Ovary (tissue), 9 donors: ENCODE results near the gene PAF1. TPM values are rescaled to one million over a fixed set of nuclear protein-coding genes. Genes with fewer than 3 reads are reported as not detected.

ENCODE experiments used
- DNase-seq, 5 donors: peaks; one replicate each; pipeline ENCODE4 v3.0.0-alpha.2; 2019 to 2020
- H3K27ac ChIP-seq, 2 donors: fragments of 200-600 bp; one replicate each; pipeline versions ENCODE4 v1.5.1 to v1.8.0; 2019 to 2022
- H3K27me3 ChIP-seq: fragments of 200-600 bp; one replicate; pipeline ENCODE4 v1.8.0; 2022
- H3K36me3 ChIP-seq: fragments of 200-600 bp; sonication (generic); one replicate; pipeline ENCODE4 v1.5.1; 2019
- H3K4me1 ChIP-seq: one replicate; pipeline ENCODE4 v1.8.1; 2013; ENCODE audit warnings: mild to moderate bottlenecking, moderate library complexity; ENCODE audit not compliant: insufficient read depth
- H3K4me3 ChIP-seq: fragments of 200-600 bp; sonication (generic); one replicate; pipeline ENCODE4 v1.5.1; 2017
- H3K9me3 ChIP-seq, 2 donors: fragments of 200-600 bp in 1 of 2; sonication (generic) in 1 of 2; one replicate each; pipeline versions ENCODE4 v1.5.1 to v1.8.1; 2013 to 2019; ENCODE audit warnings: mild to moderate bottlenecking in 1 of 2, moderate library complexity in 1 of 2
- EP300 ChIP-seq: sonication (generic); formaldehyde crosslinking; IDR thresholded peaks from one replicate; pipeline ENCODE4 v1.6.1; 2017; ENCODE audit warnings: antibody characterized with exemption
- POLR2A ChIP-seq: fragments of 450-650 bp; IDR thresholded peaks from one replicate; pipeline ENCODE4 v1.6.1; 2017; ENCODE audit warnings: antibody characterized with exemption, mild to moderate bottlenecking, moderate library complexity
- WGBS, 3 donors: extraction: QIAGEN DNeasy Blood & Tissue Kit in 1 of 3; methylation state at CpG; one replicate each; pipeline versions ENCODE4 v1.1.5 to v1.1.7; 2013 to 2017; 5-methylcytosine and 5-hydroxymethylcytosine counted together
- intact Hi-C, 4 donors: fragments of 100-400 bp; cut with DNase I; formaldehyde crosslinking; loops; one replicate each; pipeline versions ENCODE4 v1.11.0 to v1.15.1; 2022 to 2023
- polyA plus RNA-seq, 2 donors: library from polyadenylated mRNA; stranded (reverse); fragments of 200-250 nt in 1 of 2; fragments of 350-450 nt in 1 of 2; fragmentation: Illumina TruSeq in 1 of 2; extraction: RNeasy Lipid Tissue Mini Kit (QIAGEN cat#74804) in 1 of 2; gene quantifications; one replicate each; pipeline ENCODE4 v1.2.3, GENCODE V29; 2013 to 2014
- total RNA-seq, 7 donors: library from RNA; depleted of rRNA in 2 of 7; stranded (reverse); fragments of >200 nt in 2 of 7; fragmentation: NEBNext Ultra II Directional in 3 of 7; extraction: Animal tissue kit (Norgen Biotek cat#: 25700) in 3 of 7; gene quantifications; one replicate each; pipeline versions ENCODE4 v1.1.0 to v1.2.4, GENCODE V29; 2016 to 2023
- TF ChIP-seq, protein P1 (sequence below), 3 donors: fragments of 450-650 bp in 2 of 3; fragments of 200-600 bp in 1 of 3; IDR thresholded peaks; one replicate each; pipeline versions ENCODE4 v1.5.1 to v1.8.0; 2016 to 2022; ENCODE audit warnings: antibody characterized with exemption in 3 of 3, mild to moderate bottlenecking in 1 of 3
- donor health status: DM: no; HTN: no; CAD: no; lungs with moderate emphysema.
- donor health status: DM: no; HTN: no; CAD: no.
- donor health status: Bipolar disorder and iron deficiency.
- donor health status: DM: yes; HTN: yes; CAD: no.
- donor health status: DM: no; HTN: no; CAD: no.
- donor health status: DM: yes; HTN: yes; CAD: no.

The PAF1 gene
- total and polyA plus RNA-seq, 9 donors = 31.0 to 78.1 (median 50.2) TPM

DNA sequence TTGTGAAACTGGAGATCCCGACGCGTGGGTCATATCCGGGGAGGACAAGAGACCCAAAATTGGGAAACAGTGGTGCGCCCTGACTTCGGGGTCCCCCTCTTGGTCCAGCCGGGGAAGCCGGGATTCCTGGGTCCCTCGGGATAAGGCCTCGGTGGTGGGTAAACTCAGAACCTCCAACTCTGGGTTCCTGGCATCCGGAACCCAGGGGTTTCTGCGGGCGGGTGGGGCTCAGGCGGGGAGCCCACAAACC is 16.4 kb upstream of the PAF1 start:
- intact Hi-C loops = no loop called here
- Histone ChIP-seq H3K9me3 (no peaks in the 10 kb centered on the region), H3K27me3 (no peaks in the 10 kb centered on the region), H3K4me1 (peaks cover 6% of the 10 kb centered on the region), H3K36me3 (no peaks in the 10 kb centered on the region), H3K27ac (peak overlapping the region; percentile 87 to 98), H3K4me3 (peak overlapping the region; percentile 97)
- DNase-seq = peak in 2 of 5 donors; percentile 59 to 68
- TF ChIP-seq EP300 = no peak
- WGBS, 3 donors = 0 to 1% (median 1%) methylated on average over 8 to 14 of the region's 14 CpGs

DNA sequence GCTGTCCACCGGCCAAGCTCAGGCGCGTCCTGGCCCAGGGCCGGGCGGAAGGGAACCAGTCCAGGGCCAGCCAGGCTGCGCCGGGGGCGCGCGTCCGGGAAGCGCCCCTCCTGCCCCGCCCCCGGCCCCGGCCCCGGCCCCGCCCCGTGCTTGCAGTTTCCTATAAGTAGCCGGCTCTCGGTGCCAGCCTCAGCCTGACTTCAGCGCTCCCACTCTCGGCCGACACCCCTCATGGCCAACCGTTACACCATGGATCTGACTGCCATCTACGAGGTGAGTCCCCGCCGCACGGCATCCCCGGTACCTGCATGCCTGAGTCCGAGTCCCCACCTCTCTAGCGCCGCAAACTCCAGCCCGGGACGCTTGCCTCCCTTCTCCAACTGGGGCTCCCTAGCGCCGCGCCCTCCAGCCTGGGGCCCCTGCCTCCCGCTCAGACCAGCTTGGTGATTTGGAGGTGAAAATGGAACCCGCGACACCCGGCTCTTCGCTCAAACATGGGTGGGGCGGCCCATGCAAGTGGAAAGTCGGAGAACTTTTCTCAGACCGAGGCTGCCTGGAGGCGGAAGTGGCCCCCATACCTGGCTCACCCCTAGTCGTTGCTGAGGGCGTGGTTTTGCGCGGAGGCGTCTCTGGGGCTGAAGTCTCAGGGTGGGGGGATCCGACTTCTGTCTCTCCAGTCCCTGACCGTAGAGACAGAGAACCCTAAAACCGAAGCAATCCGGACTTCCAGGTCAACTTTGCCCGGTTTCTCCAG is 15.9 kb upstream of the PAF1 start, which contains the start of gene ZFP36:
Gene ZFP36 (plus strand): TSS at position 192 of the 754 bp plus-strand sequence. CDS start 58 bp downstream, at position 250.
- H3K4me3 ChIP-seq = peak within 1 kb of the TSS; percentile 97
- WGBS, 3 donors = 0 to 1% (median 0%) methylated on average over 43 to 56 of the region's 56 CpGs
- intact Hi-C loops = no loop called here

DNA sequence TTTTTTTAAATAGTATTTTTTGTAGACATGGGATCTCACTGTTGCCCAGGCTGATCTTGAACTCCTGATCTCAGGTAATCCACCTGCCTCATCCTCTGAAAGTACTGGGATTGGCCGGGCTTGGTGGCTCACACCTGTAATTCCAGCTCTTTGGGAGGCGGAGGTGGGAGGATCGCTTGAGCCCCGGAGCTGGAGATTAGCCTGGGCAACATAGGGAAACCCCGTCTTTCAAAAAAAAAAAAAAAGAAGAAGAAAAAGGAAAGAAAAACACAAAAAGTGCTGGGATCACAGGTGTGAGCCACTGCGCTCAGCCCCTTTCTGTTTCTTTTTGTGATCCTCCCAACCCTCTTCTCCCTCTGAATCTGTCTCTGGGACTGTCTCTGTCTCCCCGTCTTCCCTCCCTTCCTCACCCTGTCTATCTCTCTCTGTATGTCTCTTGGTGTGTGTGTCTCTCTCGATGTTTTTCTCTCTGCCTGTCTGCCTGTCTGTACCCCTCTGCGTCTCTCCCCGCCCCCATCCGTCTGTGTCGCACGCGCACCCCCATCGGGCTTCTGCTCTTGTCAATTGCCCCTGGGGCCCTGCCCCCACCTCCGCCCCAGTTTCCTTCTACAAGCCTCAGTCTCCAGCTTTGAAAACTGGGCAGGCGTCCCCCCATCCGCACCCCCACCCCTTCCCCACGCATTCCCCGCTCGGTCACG is 15.2 kb upstream of the PAF1 start:
- Histone ChIP-seq H3K27me3 (no peaks in the 10 kb centered on the region), H3K4me1 (peaks cover 5% of the 10 kb centered on the region), H3K27ac (peak overlapping the region; percentile 87 to 98), H3K9me3 (no peaks in the 10 kb centered on the region), H3K36me3 (no peaks in the 10 kb centered on the region), H3K4me3 (peak overlapping the region; percentile 97)
- no peak for DNase-seq
- TF ChIP-seq POLR2A = no peak
- TF ChIP-seq EP300 = no peak
- TF ChIP-seq, protein P1, sequence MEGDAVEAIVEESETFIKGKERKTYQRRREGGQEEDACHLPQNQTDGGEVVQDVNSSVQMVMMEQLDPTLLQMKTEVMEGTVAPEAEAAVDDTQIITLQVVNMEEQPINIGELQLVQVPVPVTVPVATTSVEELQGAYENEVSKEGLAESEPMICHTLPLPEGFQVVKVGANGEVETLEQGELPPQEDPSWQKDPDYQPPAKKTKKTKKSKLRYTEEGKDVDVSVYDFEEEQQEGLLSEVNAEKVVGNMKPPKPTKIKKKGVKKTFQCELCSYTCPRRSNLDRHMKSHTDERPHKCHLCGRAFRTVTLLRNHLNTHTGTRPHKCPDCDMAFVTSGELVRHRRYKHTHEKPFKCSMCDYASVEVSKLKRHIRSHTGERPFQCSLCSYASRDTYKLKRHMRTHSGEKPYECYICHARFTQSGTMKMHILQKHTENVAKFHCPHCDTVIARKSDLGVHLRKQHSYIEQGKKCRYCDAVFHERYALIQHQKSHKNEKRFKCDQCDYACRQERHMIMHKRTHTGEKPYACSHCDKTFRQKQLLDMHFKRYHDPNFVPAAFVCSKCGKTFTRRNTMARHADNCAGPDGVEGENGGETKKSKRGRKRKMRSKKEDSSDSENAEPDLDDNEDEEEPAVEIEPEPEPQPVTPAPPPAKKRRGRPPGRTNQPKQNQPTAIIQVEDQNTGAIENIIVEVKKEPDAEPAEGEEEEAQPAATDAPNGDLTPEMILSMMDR (IDR thresholded peaks at IDR 0.05) = no peak
- 10 to 17% (median 11%) methylated on average over 16 to 22 of the region's 22 CpGs for WGBS, 3 donors
- intact Hi-C loops = no loop called here

More for the DNA sequence above, 15.9 kb upstream of the PAF1 start, which contains the start of gene ZFP36:
- TF ChIP-seq POLR2A = peak; percentile 99
- TF ChIP-seq, protein P1 (IDR thresholded peaks at IDR 0.05) = no peak
- TF ChIP-seq EP300 = peak; percentile 29
- H3K4me1 ChIP-seq = peaks cover 8% of the 10 kb centered on the region
- H3K27ac ChIP-seq = peak within 1 kb of the TSS; percentile 87 to 98
- H3K36me3 ChIP-seq = no peaks in the 10 kb centered on the region
- H3K27me3 ChIP-seq = no peaks in the 10 kb centered on the region
- H3K9me3 ChIP-seq = no peaks in the 10 kb centered on the region
- DNase-seq = peak; percentile 88 to 95 (median 95)

DNA sequence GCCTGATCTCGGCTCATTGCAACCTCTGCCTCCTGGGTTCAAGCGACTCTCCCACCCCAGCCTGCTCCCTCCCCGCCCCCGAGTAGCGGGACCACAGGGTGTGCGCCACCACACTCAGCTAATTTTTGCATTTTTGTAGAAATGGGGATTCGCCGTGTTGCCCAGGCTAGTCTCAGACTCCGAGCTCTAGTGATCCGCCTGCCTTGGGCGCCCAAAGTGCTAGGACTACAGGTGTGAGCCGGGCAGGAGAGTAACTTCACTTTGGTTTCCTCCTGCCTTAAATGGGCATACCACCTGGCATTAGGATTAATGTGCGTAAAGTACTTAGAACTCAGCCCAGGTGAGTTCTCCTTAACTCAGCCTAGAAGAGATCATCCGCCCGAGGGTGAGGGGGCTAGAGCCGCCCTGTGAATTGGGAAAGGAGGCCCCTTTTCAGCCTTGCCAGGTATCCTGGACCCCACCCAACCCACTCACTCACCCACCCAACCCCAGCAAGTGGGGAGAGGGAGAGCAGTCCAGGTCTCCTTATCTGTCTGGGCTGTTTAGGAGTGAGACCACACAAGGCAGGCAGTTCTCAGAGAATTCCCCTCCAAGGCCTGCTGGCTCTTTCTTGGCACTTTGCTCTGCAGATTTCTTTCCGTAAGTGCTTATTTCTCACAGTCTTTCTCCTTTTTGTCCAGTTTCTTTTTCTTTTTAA is 14.5 kb upstream of the PAF1 start:
- H3K9me3 ChIP-seq = no peaks in the 10 kb centered on the region
- peaks cover 3% of the 10 kb centered on the region for H3K4me1 ChIP-seq
- TF ChIP-seq POLR2A = no peak
- H3K27me3 ChIP-seq = no peaks in the 10 kb centered on the region
- intact Hi-C loops = no loop called here
- peak overlapping the region; percentile 87 to 98 for H3K27ac ChIP-seq
- no peak overlapping the region for H3K4me3 ChIP-seq
- WGBS, 3 donors = 86 to 88% (median 88%) methylated on average over 17 of the region's 17 CpGs
- H3K36me3 ChIP-seq = no peaks in the 10 kb centered on the region
- DNase-seq = peak in 2 of 5 donors; percentile 62
